GM21529 (cell line): Measurements from ENCODE around the gene BNC2.

ENCODE experiments used
- ATAC-seq: cut with Tn5 transposase; IDR thresholded peaks from one replicate; pipeline ENCODE4 v1.9.1; 2021; ENCODE audit not compliant: unreplicated experiment

The BNC2 gene

GRCh38 chr9:16719921-16720320 lies 150.5 kb downstream of the BNC2 start:
- ATAC-seq, result no peak

GRCh38 chr9:16718952-16719351 lies 151.5 kb downstream of the BNC2 start:
- no peak for ATAC-seq

GRCh38 chr9:16718296-16718695 lies 152.2 kb downstream of the BNC2 start:
- no peak for ATAC-seq

- ATAC-seq, result no peak
These were observed 153.9 kb downstream of the BNC2 start for GRCh38 chr9:16716601-16717000.

GRCh38 chr9:16715404-16715803 lies 155.1 kb downstream of the BNC2 start:
- no peak for ATAC-seq

GRCh38 chr9:16712787-16713186 lies 157.7 kb downstream of the BNC2 start:
- no peak for ATAC-seq

- ATAC-seq, result no peak
These were observed 159.6 kb downstream of the BNC2 start for GRCh38 chr9:16710888-16711287.

GRCh38 chr9:16709924-16710323 lies 160.5 kb downstream of the BNC2 start:
- ATAC-seq, result no peak

GRCh38 chr9:16708656-16709435 lies 161.6 kb downstream of the BNC2 start:
- no peak for ATAC-seq

- ATAC-seq, result no peak
These were observed 165.3 kb downstream of the BNC2 start for GRCh38 chr9:16705111-16705604.

GRCh38 chr9:16704116-16705110 lies 166.1 kb downstream of the BNC2 start:
- ATAC-seq, result no peak

GRCh38 chr9:16701347-16701746 lies 169.1 kb downstream of the BNC2 start:
- no peak for ATAC-seq

- ATAC-seq, result no peak
These were observed 176.9 kb downstream of the BNC2 start for GRCh38 chr9:16693616-16694015.

GRCh38 chr9:16690628-16691027 lies 179.8 kb downstream of the BNC2 start:
- ATAC-seq, result no peak

- no peak for ATAC-seq
These were observed 180.3 kb downstream of the BNC2 start for GRCh38 chr9:16690205-16690604.

GRCh38 chr9:16689351-16689938 lies 181.0 kb downstream of the BNC2 start:
- no peak for ATAC-seq

GRCh38 chr9:16688814-16689213 lies 181.7 kb downstream of the BNC2 start:
- ATAC-seq, result no peak

- ATAC-seq, result no peak
These were observed 182.6 kb downstream of the BNC2 start for GRCh38 chr9:16687678-16688369.

- ATAC-seq, result no peak
These were observed 187.1 kb downstream of the BNC2 start for GRCh38 chr9:16683326-16683725.

- ATAC-seq, result no peak
These were observed 188.2 kb downstream of the BNC2 start for GRCh38 chr9:16682273-16682672.

GRCh38 chr9:16681652-16681987 lies 188.8 kb downstream of the BNC2 start:
- no peak for ATAC-seq
